A172 (cell line): ENCODE measurements around the gene AP1B1. TPM values are rescaled to one million over a fixed set of nuclear protein-coding genes. Genes with fewer than 3 reads are reported as not detected.
A peak's percentile ranks its signal among the peaks of the same experiment; 100 is the strongest.
"Not testable (repeated sequence)": the region's sequence is repeated elsewhere in the genome, so short reads cannot be mapped to it uniquely, and the experiment has no call there.

Experiments
- DNase-seq: peaks from one replicate; pipeline ENCODE4 v3.0.0-alpha.2; 2015; ENCODE audit warnings: low spot score
- total RNA-seq: library from RNA; depleted of rRNA; stranded (reverse); fragments of >200 nt; shearing (Covaris generic); gene quantifications from 2 replicates; pipeline ENCODE4 v1.2.3, GENCODE V29; 2014

The AP1B1 gene
- total RNA-seq, 1 experiment from 2014 or later = 33.2 TPM

DNA sequence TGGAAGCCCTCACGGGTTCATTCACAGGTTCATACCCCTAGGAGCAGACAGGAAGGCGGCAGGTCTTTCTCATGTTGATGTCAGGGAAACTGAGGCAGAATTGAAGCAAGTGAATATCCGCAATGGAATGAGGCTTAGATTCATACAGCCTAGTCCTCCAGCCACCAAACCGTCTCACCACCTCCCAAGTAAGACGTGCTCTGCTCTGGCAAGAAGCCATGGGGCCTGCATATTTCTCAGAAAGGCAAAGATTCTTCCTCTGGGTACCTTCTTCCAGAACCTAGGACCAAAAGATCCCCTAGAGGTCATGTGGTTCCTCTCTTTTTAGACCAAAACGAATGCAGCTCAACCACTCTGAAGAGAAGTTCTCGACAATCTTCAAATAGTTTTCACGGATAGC lies 1.7 kb downstream of the AP1B1 start:
- DNase-seq = no peak

DNA sequence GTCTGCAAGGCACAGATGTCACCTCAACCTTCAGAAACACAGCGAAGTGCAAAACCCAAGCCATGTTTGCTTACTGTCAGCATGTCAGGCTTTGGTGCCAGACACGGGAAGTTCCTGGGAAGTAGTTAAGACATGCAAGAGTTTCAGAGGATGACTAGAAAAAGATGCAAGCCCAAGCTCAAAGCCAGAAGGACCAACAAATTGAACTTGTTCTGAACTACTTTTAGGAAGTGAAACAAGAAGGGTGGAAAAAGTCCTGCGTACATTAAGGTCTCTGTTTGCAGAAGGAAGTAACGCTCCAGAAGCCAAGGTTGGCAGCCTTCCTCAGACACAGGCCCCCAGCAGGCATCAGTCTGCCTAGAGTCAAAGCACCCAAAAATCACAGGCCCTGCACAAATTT lies 2.6 kb downstream of the AP1B1 start:
- no peak for DNase-seq

DNA sequence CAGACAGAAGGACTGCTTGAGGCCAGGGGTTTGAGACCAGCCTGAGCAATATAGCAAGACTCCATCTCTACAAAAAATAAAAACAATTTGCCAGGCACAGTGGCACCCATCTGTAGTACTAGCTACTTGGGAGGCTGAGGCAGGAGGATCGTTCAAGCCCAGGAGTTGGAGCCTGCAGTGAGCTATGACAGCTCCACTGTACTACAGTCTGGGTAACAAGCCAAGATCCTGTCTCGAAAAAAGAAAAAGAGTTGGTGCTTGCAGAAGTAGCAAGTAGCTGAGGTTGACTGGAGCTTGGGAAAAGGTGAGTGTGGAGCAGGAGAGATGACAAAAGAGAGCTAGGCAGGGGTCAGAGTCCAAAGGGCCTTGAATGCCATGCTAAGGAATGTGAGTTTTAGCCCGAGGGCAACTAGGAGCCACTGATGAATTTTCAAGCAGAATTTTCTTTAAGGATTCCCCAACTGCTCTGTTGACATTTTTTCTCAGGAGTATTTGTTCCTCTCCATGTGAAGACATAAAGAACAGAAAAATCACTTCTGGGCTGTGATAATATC lies 3.1 kb downstream of the AP1B1 start:
- DNase-seq = no peak

DNA sequence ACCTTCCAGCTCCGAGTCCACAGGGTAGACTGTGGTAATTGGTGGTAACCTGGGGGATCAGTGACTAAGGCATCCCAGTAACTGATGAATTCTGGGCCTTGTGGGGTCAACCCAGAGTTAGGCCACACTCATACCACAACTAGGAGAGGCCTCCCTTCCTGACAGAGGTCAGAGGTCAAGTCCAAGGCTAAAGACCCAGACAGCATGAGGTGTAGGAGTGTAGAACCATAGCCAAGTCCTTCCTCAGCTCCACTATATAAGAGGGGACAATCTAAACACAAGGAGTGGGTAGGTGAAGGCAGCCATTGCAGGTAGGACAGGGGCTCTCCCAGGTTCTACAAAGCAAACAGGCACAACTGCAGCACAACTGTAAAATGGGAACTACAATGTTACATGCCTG lies 4.6 kb downstream of the AP1B1 start:
- no peak for DNase-seq

DNA sequence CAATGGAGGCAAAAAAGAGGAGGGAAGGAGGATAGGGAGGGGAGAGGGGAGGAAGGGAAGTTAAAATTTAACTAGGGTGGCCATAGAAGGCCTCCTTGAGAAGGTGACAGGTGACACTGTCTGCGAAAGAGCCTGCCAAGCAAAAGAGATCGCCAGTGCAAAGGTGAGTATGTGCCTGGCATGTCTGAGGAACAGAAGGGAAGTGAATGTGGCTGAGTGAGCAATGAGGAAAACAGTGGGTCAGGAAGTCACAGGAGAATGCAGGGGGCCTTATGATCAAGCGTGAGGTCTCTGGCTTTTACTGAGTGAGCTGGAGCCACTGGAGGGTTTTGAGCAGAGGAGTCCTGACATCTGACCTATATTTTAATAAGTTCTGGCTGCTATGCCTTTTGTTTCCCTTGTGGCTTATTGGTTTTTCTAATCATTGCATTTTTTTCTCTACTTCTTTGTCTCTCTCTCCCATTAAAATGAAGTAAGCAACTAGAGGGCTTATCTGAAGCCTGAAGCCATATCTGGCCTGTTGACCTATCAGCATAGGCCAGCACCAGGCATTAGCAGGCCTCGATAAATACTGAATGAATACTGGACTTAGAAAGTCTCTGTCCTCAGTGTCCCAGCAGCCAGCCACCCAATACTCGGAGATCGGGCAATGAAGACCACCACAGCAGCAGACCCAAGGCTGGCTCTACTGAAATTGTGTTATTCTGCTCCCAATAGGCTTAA lies 5.6 kb downstream of the AP1B1 start:
- DNase-seq = no peak

DNA sequence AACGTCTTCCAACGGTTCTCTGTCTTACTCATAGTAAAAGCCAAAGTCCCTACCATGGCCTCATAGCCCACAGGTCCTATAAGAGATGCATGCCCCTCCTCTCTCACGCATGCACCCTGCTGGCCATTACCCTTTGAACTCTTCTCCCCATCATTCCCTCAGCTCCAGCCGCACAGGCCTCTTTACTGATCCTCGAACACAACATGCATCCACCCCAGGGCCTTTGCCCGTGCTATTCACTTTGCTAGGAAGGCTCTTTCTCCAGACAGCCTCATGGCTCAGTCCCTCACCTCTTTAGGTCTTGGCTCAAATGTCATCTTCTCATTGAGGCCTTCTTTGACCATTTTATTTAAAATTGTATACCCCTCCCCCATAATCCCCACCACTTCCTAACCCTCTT lies 7.5 kb downstream of the AP1B1 start:
- DNase-seq = no peak

DNA sequence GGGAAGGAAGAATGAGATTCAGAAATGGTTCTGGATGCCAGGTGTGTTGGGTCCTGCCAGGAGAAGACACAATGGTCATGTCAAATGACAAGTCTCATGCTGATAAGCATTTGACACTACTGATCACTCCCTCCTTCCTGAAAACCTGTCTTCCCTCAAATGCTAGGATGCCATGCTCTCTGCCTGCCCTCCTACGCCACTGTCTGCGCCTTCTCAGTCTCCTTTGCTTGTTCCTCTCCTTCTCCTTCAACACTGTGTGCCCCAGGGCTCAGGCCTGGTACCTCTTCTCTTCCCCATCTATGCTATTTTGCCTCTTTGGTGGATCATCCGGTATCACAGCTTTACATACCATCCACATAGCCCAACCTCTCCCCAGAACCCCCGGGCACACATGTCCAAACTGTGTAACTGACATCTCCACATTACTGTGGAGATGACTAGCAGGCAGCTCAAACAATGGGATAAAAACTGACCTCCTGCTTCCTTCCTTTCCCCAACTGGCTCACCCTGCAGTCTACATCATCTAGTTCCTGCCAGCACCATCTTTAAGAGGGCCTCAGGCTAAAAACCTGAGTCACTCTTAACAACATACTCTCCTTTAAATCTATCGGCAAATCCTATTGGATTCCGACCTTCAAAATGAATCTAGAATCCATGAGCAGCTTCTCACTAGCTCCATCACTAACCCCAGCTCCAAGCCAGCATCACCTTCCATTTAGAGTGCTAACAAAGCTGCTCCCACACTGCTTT lies 8.2 kb downstream of the AP1B1 start:
- peak; percentile 14 for DNase-seq

DNA sequence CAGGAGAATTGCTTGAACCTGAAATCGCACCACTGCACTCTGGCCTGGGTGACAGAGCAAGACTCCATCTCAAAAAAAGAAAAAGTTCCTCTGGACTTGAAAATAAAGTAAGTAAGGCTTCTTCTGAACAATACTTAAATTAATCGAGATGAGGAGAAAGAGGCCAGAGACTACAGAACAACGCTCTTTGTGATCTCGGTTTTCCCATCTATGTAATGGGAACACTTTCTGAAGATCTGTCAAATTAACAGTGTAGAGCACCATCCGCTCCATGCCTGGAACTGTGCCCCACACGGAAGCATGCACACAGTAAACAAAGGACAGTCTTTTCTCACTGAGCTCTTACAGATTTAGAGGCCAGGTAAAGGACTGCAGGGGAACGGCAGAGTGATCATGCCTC lies 9.1 kb downstream of the AP1B1 start:
- DNase-seq = no peak

DNA sequence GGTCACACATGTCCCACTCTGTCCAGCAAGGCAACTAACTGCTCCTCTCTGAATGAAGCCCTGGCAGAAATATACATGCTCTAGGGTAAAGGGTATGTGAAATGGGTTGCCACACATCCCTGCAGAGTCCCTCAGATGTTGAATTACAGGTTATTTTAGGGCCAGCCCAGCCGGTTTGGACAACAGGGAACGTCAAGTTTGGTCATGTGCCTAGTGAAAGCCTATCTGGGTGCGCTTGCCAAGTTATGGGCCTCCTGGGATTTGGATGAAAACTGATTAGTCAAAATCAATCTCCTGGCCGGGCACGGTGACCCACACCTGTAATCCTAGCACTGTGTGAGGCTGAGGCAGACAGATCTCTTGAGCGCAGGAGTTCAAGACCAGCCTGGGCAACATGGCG lies 10.4 kb downstream of the AP1B1 start:
- no peak for DNase-seq

DNA sequence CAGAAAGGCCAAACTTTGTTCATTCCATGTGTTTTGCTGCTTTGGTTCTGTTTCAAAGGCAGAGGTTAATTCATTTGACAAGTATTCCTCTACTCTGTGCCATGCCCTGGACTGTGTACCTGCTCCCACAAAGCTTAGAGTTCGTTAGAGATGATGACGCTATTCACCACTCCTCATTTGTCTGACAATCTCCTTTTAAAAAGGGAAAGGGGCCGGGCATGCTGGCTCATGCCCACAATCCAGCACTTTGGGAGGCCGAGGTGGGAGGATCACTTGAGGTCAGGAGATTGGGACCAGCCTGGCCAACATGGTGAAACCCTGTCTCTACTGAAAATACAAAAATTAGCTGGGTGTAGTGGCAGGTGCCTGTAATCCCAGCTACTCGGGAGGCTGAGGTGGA lies 11.7 kb downstream of the AP1B1 start:
- not testable (repeated sequence) for DNase-seq

DNA sequence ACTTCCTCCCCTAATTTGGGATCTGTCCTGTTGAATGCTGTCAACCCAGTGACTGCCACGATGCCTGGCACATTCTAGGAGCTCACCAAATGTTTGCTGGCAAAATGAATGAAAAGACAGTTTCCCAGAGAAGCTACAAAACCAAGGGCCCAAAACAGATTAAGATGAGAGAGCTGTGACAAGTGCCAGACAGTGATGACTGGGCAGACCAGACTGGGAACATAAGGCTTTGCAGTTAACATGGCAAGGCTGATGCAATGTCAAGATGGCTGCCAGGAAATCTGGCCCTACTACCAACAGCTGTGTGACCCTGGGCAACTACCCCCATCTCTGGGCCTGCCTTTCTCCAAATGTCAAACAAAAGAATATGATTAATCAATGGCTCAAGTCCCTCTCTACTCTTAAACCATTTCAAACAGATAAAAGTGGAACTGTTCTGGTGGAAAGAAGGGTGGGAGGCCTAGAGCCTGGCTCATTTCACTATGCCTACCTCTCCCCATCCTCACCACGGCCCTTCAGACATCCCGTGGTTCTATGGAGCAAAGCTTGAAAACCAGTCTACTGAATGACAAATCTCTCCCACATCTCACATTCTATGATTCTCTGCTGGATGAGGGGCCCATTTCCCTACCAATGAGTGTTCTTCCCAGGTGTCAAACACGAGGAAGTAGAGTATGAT lies 12.8 kb downstream of the AP1B1 start:
- DNase-seq = no peak

DNA sequence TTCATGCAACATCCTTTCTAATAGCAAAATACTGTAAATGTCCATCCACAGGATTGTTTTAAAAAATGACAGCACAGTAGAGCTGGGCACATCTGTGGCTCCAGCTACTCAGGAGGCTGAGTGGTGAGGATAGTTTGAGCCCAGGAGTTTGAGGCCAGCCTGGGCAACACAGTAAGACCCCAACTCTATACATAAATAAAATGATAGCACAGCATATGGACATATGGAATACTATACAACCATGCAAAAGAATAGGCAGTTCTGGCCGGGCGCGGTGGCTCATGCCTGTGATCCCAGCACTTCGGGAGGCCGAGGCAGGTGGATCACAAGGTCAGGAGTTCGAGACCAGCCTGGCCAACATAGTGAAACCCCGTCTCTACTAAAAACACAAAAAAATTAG lies 13.6 kb downstream of the AP1B1 start:
- not testable (repeated sequence) for DNase-seq

DNA sequence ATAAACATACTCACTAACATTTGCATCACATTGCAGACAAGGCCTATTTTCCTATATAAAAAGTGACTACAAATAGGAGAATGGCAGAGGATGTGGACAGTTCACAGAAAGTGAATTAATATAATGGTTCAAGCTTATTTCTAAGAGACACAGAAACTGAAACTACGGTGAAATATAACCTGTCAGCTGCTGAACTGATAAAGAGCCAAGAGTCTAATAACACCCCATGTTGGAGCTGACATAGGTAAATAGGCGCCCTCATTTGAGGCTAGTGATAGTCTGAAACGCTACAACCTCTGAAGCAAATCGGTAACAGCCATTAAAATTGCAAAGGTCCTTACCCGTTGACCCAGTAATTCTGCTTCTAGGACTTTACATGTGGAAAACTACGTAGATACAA lies 14.0 kb downstream of the AP1B1 start:
- no peak for DNase-seq

DNA sequence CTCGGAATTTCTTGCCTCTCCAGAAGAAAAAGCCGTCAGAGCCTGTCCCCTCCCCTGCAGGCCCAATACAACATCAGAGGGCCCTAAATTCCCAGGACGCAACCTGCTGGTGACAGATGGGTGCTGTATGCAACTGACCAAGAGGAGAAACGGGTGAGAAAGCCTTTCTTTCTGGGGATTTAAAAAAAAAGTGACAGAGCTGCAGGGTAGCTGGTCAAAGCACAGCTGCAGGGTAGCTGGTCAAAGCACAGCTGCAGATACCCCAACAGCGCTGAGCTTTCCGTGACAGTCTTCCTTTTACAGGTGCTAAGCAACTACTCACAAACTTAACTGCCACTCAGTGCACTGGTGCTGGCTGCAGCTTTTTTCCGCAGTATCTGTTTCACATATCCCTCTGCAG lies 17.8 kb downstream of the AP1B1 start:
- no peak for DNase-seq

DNA sequence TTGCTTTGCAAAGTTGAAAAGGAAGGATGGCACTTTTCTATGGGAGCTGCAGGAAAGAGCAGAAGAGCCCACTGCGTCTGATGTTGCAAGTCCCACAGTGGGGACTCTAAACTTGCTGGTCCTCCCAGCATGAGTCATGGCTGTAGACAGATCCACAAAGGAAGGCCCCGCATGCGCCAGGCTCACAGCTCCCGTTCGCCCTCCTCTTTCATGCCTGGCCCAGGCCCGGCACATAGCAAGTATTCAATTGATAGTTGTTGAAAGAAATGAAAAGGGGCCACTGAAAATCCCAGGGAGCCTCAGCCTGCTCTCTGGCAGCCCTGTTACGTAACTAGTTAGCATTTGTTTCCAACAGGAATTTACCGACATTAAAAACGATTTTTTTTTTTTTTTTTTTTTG lies 18.9 kb downstream of the AP1B1 start:
- DNase-seq = peak; percentile 60

DNA sequence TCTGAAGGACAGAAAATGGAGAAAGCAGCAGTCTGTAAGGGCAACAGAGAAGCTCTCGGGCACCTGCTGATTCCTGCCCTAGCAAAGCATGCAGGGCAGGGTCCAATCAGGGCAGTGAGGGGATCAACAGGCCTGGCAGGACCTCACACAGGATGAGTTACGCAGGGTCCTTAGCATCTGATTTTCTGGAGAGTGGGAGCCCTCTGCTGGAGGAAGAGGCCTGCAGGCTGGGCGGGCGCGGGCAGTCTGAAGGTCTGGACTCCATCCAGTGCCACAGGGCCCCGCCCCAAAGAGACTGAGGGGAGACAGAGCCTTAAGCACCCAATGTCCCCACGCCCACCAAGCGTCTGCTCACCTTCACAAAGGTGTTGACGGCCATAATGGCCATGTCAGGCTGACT lies 28.9 kb downstream of the AP1B1 start:
- DNase-seq = peak; percentile 51

DNA sequence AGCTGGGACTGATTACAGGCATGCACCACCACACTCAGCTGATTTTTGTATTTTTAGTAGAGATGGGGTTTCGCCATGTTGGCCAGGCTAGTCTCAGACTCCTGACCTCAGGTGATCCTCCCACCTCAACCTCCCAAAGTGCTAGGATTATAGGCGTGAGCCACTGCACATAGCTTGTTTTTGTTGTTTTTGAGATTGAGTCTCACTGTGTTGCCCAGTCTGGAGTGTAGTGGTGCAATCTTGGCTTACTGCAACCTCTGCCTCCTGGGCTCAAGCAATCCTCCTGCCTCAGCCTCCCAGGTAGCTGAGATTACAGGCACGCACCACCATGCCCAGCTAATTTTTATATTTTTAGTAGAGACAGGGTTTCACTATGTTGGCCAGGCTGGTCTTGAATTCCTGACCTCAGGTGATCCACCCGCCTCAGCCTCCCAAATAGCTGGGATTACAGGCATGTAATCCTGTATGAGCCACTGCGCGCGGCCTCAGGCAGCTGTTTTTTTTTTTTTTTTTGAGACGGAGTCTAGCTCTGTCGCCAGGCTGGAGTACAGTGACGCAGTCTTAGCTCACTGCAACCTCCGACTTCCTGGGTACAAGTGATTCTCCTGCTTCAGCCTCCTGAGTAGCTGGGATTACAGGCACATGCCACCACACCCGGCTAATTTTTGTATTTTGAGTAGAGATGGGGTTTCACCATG lies 31.0 kb downstream of the AP1B1 start:
- DNase-seq = not testable (repeated sequence)

DNA sequence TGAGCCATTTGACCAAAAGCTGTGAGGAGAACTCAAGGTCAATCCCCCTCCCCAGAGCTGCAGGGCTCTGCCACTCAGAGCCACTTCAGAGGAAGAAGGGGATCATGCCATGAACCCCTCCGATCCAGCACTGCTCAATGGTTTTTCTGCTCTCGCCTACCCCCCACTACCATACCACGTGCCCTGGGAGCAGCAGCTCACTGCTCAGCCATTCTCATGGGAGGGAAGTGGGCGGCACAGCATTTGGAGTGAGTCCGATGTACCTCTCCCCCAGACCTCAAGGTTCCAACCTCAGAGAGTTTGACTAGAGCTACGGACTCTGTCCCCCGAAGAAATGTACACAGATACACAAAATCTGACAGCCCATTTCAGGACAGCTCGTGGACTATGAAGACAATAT lies 34.5 kb downstream of the AP1B1 start:
- DNase-seq = no peak

DNA sequence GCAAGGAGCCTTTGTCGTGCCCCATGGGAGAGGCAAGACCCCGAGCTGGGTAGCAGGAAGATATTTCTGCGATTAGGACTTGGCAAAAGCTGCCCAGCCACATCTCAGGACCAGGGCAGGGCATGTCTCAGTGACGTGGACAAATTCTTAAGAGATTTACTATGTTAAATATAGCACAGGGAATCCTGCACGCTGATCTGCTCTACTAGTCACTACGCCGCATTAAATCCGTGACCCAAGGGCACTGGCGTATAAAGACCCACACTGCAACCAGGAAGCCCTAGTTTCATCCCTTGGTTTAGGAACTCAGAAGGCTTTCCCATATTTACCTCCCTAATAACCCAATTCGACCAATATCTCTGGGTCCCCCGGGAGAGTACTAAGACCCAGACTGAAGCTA lies 35.1 kb downstream of the AP1B1 start:
- no peak for DNase-seq

DNA sequence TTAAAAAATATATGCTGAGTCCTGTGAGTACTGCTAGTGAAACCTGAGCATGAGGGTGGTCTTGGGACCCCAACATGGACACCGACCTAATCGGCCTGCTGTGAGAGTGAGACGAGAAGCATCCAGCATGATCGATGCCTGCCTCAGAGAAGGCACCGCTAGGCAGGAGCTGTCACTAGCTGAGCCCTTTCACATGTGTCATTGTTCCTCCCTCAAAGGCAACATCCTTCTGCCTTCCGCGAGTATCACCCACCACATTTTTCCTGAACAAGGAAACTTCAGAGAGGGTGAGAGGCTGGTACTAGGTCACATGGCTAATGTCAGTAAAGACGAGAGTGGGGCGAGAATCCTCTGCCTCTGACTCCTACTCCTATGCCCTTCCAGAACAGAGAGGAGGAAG lies 35.6 kb downstream of the AP1B1 start:
- DNase-seq = no peak

DNA sequence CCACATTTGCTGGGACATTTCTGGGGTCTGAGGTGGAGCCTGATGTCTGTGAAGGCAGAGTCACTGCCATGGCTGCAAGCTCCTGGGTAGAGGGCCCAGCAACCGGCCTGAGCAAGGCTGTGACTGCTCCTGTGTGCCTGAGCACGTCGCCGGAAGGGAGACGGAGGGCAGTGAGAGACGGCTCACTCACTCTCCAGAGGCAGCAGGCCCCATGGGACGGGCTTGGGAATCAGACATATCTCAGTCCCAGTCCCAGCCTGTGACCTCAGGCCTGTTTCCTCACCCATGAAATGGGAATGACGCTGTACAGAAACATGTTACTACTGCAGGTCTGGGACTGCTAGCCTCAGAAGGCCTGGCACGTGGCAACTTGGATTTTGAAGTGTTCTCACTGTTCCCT lies 36.5 kb downstream of the AP1B1 start:
- DNase-seq = no peak

DNA sequence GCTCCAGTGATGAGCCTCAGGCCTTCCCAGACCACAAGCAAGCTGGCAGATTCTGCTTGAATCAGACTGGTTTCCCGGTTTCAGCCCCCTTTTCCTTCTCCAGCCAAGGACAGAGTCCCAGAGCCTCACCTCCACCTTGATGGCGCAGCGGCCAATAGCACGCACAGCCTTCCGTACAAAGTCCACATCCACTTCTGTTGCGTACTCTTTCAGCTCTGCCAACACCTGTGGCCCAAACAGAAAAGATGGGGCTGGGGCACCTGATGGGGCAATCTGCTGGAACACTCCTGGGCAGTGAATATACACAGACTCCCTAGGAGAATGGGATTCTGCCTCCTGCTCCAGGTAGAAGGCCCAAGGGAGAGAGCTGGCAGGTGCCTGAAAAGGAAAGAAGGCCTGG lies 37.3 kb downstream of the AP1B1 start:
- DNase-seq = no peak
